Measurements from ENCODE around the gene CUTA. TPM values are rescaled to one million over a fixed set of nuclear protein-coding genes. Genes with fewer than 3 reads are reported as not detected.

The CUTA gene
- total RNA-seq, result 134 and 151 TPM in 2 replicates

GRCh38 chr6:33417903-33418689 is at the start of gene CUTA:
Gene CUTA, minus strand, starts transcription at chr6:33418107. Its CDS starts 107 bp downstream, at chr6:33418000.

GRCh38 chr6:33454009-33454946 is 36.4 kb upstream of the CUTA start, which contains the start of gene ZBTB9:
Gene ZBTB9, plus strand, starts transcription at chr6:33454576. Its CDS starts 525 bp downstream, at chr6:33455101.

GRCh38 chr6:33419580-33420490 is 1.9 kb upstream of the CUTA start, which contains the start of gene SYNGAP1:
Gene SYNGAP1, plus strand, starts transcription at chr6:33420065. Its CDS starts 200 bp downstream, at chr6:33420265.

DNA sequence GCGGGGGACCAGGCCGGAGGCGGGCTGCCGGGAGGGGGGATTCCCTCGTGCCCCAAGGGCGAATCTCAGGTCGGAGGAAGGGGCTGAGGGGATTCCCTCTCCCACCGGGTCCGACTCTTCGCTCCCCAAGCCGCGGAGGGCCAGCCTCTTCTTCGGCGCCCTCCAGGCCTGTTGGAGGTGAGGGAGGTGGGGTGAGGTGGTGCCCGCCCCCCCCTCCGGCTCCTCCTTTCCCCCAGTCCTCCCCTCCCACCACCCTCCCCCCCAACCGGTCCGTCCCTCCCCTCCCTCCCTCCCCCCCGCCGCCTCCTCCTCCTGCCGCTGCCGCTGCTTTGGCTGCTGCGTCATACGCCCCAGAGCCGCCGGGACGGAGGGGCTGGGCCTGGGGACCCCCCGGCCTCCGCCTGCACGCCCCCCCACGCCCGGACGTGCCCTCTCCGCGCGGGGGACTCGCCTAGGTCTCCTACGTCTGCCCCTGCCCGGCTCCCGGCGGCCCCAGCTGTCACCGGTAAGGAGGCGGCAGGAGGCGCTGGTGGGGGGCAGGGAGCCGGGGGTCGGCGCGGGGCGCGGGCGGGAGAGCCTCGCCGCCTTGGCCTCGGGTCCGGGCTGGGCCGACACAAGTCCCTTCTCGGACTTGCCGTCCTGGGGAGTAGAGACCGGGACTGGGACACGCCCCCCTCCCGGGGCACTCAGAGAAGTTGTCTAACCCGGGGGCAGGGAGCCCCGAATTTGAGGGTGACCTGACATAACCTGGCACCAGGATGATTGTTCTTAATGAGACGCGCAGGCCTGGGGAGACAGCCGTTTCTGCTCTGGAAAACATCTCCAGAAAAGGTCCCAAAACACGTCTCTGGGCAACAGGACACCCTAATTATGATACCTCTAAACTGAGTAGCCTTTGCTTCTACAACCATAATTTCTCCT is 6.9 kb downstream of the CUTA start, which contains the start of gene PHF1:
Gene PHF1, plus strand, starts transcription at position 304 of the 921 bp plus-strand sequence. CDS start 1,250 bp downstream, outside the sequence.

GRCh38 chr6:33391278-33391921 is 26.5 kb downstream of the CUTA start, which contains the start of gene KIFC1:
Gene KIFC1, plus strand, starts transcription at chr6:33391823. Its CDS starts 163 bp downstream, at chr6:33391986.

Other genes starting within 250 kb of the CUTA start
- gene COL11A2, start 225.6 kb downstream of the CUTA start, total RNA-seq, result 0.16 and 0.18 TPM in 2 replicates
- gene RXRB, start 217.4 kb downstream of the CUTA start, total RNA-seq, result 15.1 and 23.3 TPM in 2 replicates
- gene SLC39A7, start 217.2 kb downstream of the CUTA start, total RNA-seq, result 166 and 183 TPM in 2 replicates
- 3.1 and 9.0 TPM in 2 replicates for gene HSD17B8, start 213.5 kb downstream of the CUTA start, total RNA-seq
- 9.9 and 12.6 TPM in 2 replicates for gene RING1, start 209.6 kb downstream of the CUTA start, total RNA-seq
- 28.2 and 40.2 TPM in 2 replicates for gene VPS52, start 146.2 kb downstream of the CUTA start, total RNA-seq
- gene RPS18, start 146.0 kb downstream of the CUTA start, total RNA-seq, result 4,152 and 5,581 TPM in 2 replicates
- 2.3 and 3.6 TPM in 2 replicates for gene B3GALT4, start 141.0 kb downstream of the CUTA start, total RNA-seq
- gene WDR46, start 128.9 kb downstream of the CUTA start, total RNA-seq, result 44.2 and 59.8 TPM in 2 replicates
- gene PFDN6, start 128.5 kb downstream of the CUTA start, total RNA-seq, result 48.1 and 49.3 TPM in 2 replicates
- 31.4 and 36.6 TPM in 2 replicates for gene RGL2, start 119.2 kb downstream of the CUTA start, total RNA-seq
- gene TAPBP, start 104.0 kb downstream of the CUTA start, total RNA-seq, result 63.7 and 110 TPM in 2 replicates
- gene ZBTB22, start 100.4 kb downstream of the CUTA start, total RNA-seq, result 15.9 and 19.0 TPM in 2 replicates
- 41.7 and 42.3 TPM in 2 replicates for gene DAXX, start 95.1 kb downstream of the CUTA start, total RNA-seq
- 6.0 and 6.8 TPM in 2 replicates for gene KIFC1, start 26.3 kb downstream of the CUTA start, total RNA-seq
- 23.5 and 23.8 TPM in 2 replicates for gene PHF1, start 7.1 kb downstream of the CUTA start, total RNA-seq
- gene SYNGAP1, start 2.0 kb upstream of the CUTA start, total RNA-seq, result 2.9 and 3.7 TPM in 2 replicates
- 3.1 and 3.2 TPM in 2 replicates for gene ZBTB9, start 36.5 kb upstream of the CUTA start, total RNA-seq
- gene BAK1, start 162.2 kb upstream of the CUTA start, total RNA-seq, result 7.8 and 10.5 TPM in 2 replicates
- 21.5 TPM in 2 replicates for gene ITPR3, start 203.2 kb upstream of the CUTA start, total RNA-seq

Measured in cardiac atrium fibroblast (primary cell).